ENCODE results near the gene ALPL.
A peak's percentile ranks its signal among the peaks of the same experiment; 100 is the strongest.
"Not testable (repeated sequence)": the region's sequence is repeated elsewhere in the genome, so short reads cannot be mapped to it uniquely, and the experiment has no call there.

ALPL gene

GRCh38 chr1:21563971-21564370 lies 54.7 kb downstream of the ALPL start:
- no peak for DNase-seq

GRCh38 chr1:21564521-21565095 lies 55.4 kb downstream of the ALPL start:
- no peak for DNase-seq

GRCh38 chr1:21565285-21565684 lies 56.1 kb downstream of the ALPL start:
- no peak for DNase-seq

GRCh38 chr1:21566361-21566760 lies 57.1 kb downstream of the ALPL start:
- not testable (repeated sequence) for DNase-seq

- no peak for DNase-seq
Measured at GRCh38 chr1:21567241-21568005, 58.2 kb downstream of the ALPL start.

- DNase-seq, result no peak
Measured at GRCh38 chr1:21568006-21568746, 59.0 kb downstream of the ALPL start.

GRCh38 chr1:21568809-21569385 lies 59.7 kb downstream of the ALPL start:
- DNase-seq, result no peak

- no peak for DNase-seq
Measured at GRCh38 chr1:21569820-21570527, 60.8 kb downstream of the ALPL start.

- no peak for DNase-seq
Measured at GRCh38 chr1:21570528-21570875, 61.3 kb downstream of the ALPL start.

- DNase-seq, result no peak
Measured at GRCh38 chr1:21570885-21571284, 61.7 kb downstream of the ALPL start.

GRCh38 chr1:21572221-21572620 lies 63.0 kb downstream of the ALPL start:
- DNase-seq, result no peak

- no peak for DNase-seq
Measured at GRCh38 chr1:21572735-21573277, 63.6 kb downstream of the ALPL start.

GRCh38 chr1:21573475-21573874 lies 64.3 kb downstream of the ALPL start:
- DNase-seq, result no peak

GRCh38 chr1:21573971-21574465 lies 64.8 kb downstream of the ALPL start:
- DNase-seq, result peak in 1 of 2 donors; percentile 11

- no peak for DNase-seq
Measured at GRCh38 chr1:21574466-21575151, 65.4 kb downstream of the ALPL start.

- DNase-seq, result no peak
Measured at GRCh38 chr1:21575351-21575942, 66.2 kb downstream of the ALPL start.

- no peak for DNase-seq
Measured at GRCh38 chr1:21576031-21576797, 67.0 kb downstream of the ALPL start.

- no peak for DNase-seq
Measured at GRCh38 chr1:21576798-21577187, 67.6 kb downstream of the ALPL start.

- DNase-seq, result no peak
Measured at GRCh38 chr1:21577324-21577723, 68.1 kb downstream of the ALPL start.

GRCh38 chr1:21577933-21578332 lies 68.7 kb downstream of the ALPL start:
- DNase-seq, result no peak

GRCh38 chr1:21579791-21580190 lies 70.6 kb downstream of the ALPL start:
- DNase-seq, result no peak
